Smooth muscle cell (in vitro differentiated cells): ENCODE data around the gene OBP2A. TPM values are rescaled to one million over a fixed set of nuclear protein-coding genes. Genes with fewer than 3 reads are reported as not detected.

Experiments
- DNase-seq: peaks from one replicate; lab custom pipeline; 2025; ENCODE audit not compliant: unreplicated experiment; lab: John Stamatoyannopoulos, UW
- H2AFZ ChIP-seq: fragments of 200-600 bp; sonication (generic); 2 replicates; pipeline ENCODE4 v1.6.0; 2016; ENCODE audit warnings: antibody characterized with exemption, low read depth, mild to moderate bottlenecking
- H3F3A ChIP-seq: fragments of 200-600 bp; sonication (generic); 2 replicates; pipeline ENCODE4 v1.6.0; 2017; ENCODE audit warnings: antibody characterized with exemption, low read depth
- H3K27ac ChIP-seq: fragments of 200-600 bp; sonication (generic); 2 replicates; pipeline ENCODE4 v1.5.1; 2016; ENCODE audit warnings: low read depth, mild to moderate bottlenecking
- H3K27me3 ChIP-seq: fragments of 200-600 bp; sonication (generic); 2 replicates; pipeline ENCODE4 v1.6.1; 2016; ENCODE audit warnings: low read depth, mild to moderate bottlenecking
- H3K36me3 ChIP-seq: fragments of 200-600 bp; sonication (generic); 2 replicates; pipeline ENCODE4 v1.5.1; 2016; ENCODE audit warnings: low read depth
- H3K4me1 ChIP-seq: fragments of 200-600 bp; sonication (generic); 2 replicates; pipeline ENCODE4 v1.5.1; 2016; ENCODE audit warnings: low read depth
- H3K4me2 ChIP-seq: fragments of 200-600 bp; sonication (generic); 2 replicates; pipeline ENCODE4 v1.6.0; 2016; ENCODE audit warnings: mild to moderate bottlenecking
- H3K4me3 ChIP-seq: fragments of 200-600 bp; sonication (generic); 2 replicates; pipeline ENCODE4 v1.5.1; 2016; ENCODE audit warnings: mild to moderate bottlenecking
- H3K79me2 ChIP-seq: fragments of 200-600 bp; sonication (generic); 2 replicates; pipeline ENCODE4 v1.6.0; 2016; ENCODE audit warnings: low read depth, mild to moderate bottlenecking
- H3K9ac ChIP-seq: fragments of 200-600 bp; sonication (generic); 2 replicates; pipeline ENCODE4 v1.6.0; 2016; ENCODE audit warnings: low read depth
- H3K9me3 ChIP-seq: fragments of 200-600 bp; sonication (generic); replicated peaks from 2 replicates; pipeline ENCODE4 v1.5.1; 2016; ENCODE audit warnings: low read depth
- H4K20me1 ChIP-seq: fragments of 200-600 bp; sonication (generic); 2 replicates; pipeline ENCODE4 v1.6.0; 2016; ENCODE audit warnings: low read depth
- CTCF ChIP-seq: fragments of 200-600 bp; sonication (generic); IDR thresholded peaks from 2 replicates; pipeline ENCODE4 v1.5.1; 2017; ENCODE audit warnings: borderline replicate concordance, mild to moderate bottlenecking, antibody characterized with exemption; ENCODE audit not compliant: insufficient read depth, poor library complexity, severe bottlenecking
- whole genome bisulfite sequencing: methylation state at CpG from one replicate; pipeline ENCODE4 v1.1.7; 2016; ENCODE audit warnings: low lambda C conversion rate; 5-methylcytosine and 5-hydroxymethylcytosine counted together
- polyA plus RNA-seq: library from polyadenylated mRNA; unstranded; fragments of >200 nt; fragmentation: Nextera tagmentation; extraction: Ambion mirVana; gene quantifications from 2 replicates; pipeline ENCODE4 v1.2.1, GENCODE V29; 2016
- total RNA-seq: library from RNA; depleted of rRNA; stranded (reverse); fragments of >200 nt; gene quantifications from 2 replicates; pipeline ENCODE4 v1.2.3, GENCODE V29; 2014

Gene OBP2A
- total and polyA plus RNA-seq, 2 experiments from 2014 or later, result 0.61 TPM; not detected in 1

DNA sequence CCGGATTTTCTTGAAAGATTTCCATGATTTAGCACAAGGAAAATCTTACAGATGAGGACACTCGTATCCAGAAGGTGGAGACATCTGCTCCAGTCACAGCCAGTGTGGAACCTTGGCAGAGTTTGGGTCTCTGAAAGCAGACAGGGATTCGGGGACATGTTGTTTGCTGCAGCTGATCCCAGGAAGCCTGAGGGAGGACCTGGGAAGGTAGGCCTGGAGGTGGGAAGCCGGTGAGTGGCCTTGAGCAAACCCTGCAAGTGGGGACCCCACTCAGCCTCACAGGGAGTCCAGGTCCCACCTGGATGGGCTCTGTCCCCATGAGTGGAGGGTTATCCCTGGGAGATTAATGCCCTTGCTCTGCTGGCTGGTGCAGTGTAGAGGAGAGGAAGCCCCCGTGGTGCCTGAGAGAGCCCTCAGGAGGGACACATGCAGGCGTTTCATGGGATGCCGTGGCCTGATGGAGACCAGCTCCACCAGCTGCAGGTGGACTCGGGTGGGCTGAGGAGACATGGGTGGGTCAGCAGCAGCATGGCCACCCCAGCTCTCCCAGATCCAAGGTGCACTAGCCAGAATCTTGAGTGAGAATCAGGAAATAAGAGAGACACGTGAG, 37.6 kb upstream of the OBP2A start:
- Histone ChIP-seq H3K79me2 (no peaks in the 10 kb centered on the region), H3K9me3 (no peaks in the 10 kb centered on the region), H3F3A (no peaks in the 10 kb centered on the region), H3K27ac (no peak overlapping the region), H2AFZ (no peak overlapping the region), H3K9ac (no peak overlapping the region), H3K36me3 (no peaks in the 10 kb centered on the region), H3K27me3 (no peaks in the 10 kb centered on the region), H4K20me1 (peaks cover 7% of the 10 kb centered on the region), H3K4me3 (no peak overlapping the region), H3K4me2 (no peak overlapping the region), H3K4me1 (no peaks in the 10 kb centered on the region)
- WGBS, result 96% methylated on average over 9 of the region's 9 CpGs
- no peak for TF ChIP-seq CTCF
- DNase-seq, result no peak

DNA sequence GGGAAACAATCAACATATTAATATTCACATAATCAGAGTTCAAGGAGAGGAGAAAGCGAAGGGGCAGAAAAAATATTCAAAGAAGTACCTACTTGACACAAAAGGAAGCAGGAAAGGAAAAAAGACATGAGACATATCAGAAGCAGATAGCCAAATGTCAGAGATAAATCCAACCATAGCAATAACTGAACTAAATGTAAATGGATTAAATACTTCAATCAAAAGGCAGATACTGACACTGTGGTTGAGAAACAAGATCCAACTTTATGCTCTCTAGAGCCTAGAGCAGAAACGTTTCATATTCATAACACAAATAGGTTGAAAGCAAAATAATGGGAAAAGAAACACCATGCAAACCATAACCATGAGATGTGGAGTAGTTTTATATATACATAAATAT, 36.5 kb upstream of the OBP2A start:
- Histone ChIP-seq H3K79me2 (no peaks in the 10 kb centered on the region), H4K20me1 (peaks cover 7% of the 10 kb centered on the region), H3K4me2 (no peak overlapping the region), H3K4me1 (no peaks in the 10 kb centered on the region), H3K9ac (no peak overlapping the region), H3K27ac (no peak overlapping the region), H3K9me3 (no peaks in the 10 kb centered on the region), H3K36me3 (no peaks in the 10 kb centered on the region), H3K27me3 (no peaks in the 10 kb centered on the region), H3F3A (no peaks in the 10 kb centered on the region), H3K4me3 (no peak overlapping the region), H2AFZ (no peak overlapping the region)
- no peak for DNase-seq
- TF ChIP-seq CTCF, result no peak
- 94% methylated on average over 2 of the region's 2 CpGs for WGBS

DNA sequence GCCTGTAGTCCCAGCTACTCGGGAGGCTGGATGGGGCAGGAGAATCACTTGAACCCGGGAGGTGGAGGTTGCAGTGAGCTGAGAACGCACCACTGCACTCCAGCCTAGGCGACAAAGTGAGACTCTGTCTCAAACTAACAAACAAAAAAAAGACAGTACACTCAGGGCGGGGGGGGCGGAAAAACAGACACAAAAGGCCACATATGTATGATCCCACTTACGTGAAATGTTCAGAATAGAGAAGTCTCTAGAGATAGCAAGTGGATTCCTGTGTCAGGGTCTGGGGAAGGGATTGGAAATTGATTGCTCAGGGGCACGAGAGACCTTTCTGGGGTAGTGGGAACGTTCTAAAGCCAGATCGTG, 33.7 kb upstream of the OBP2A start:
- Histone ChIP-seq H3K79me2 (no peaks in the 10 kb centered on the region), H4K20me1 (no peaks in the 10 kb centered on the region), H3K9ac (no peak overlapping the region), H3F3A (no peaks in the 10 kb centered on the region), H3K9me3 (no peaks in the 10 kb centered on the region), H3K27ac (no peak overlapping the region), H2AFZ (no peak overlapping the region), H3K36me3 (no peaks in the 10 kb centered on the region), H3K4me3 (no peak overlapping the region), H3K4me1 (no peaks in the 10 kb centered on the region), H3K4me2 (no peak overlapping the region), H3K27me3 (no peaks in the 10 kb centered on the region)
- TF ChIP-seq CTCF, result no peak
- DNase-seq, result no peak
- 93% methylated on average over 10 of the region's 10 CpGs for WGBS

DNA sequence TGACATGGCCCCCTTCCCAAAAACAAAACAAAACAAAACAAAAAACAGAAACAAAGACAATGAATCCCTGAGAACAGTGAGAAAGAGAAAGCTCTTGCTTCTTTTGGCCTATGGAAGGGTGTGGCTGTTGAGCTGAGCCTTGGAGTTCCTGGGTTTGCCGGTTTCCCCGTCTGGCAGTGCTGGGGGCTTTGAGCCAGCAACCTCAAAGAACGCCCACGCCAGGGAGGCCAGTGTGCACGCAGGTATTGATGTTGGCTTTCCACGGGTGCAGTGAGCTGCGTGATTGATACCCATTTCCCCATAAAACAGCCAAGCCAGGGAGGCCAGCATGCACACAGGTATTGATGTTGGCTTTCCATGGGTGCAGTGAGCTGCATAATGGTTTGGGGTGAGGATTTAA, 33.0 kb upstream of the OBP2A start:
- no peak for TF ChIP-seq CTCF
- no peak for DNase-seq
- 89% methylated on average over 7 of the region's 7 CpGs for WGBS
- Histone ChIP-seq H3K4me2 (no peak overlapping the region), H3K4me1 (no peaks in the 10 kb centered on the region), H3K27ac (no peak overlapping the region), H3F3A (no peaks in the 10 kb centered on the region), H3K4me3 (no peak overlapping the region), H3K79me2 (no peaks in the 10 kb centered on the region), H3K27me3 (no peaks in the 10 kb centered on the region), H4K20me1 (no peaks in the 10 kb centered on the region), H3K9me3 (no peaks in the 10 kb centered on the region), H3K9ac (no peak overlapping the region), H3K36me3 (no peaks in the 10 kb centered on the region), H2AFZ (no peak overlapping the region)
